WTC11 (cell line): ENCODE results near the gene PACS1. TPM values are rescaled to one million over a fixed set of nuclear protein-coding genes. Genes with fewer than 3 reads are reported as not detected.

Source experiments
- ATAC-seq: fragments of 200-7000 bp; cut with Tn5 transposase; 2 replicates; pipeline ENCODE4 v1.10.0; 2021; ENCODE audit warnings: mild to moderate bottlenecking, moderate library complexity
- CTCF ChIA-PET: fragments of 300-600 bp; sonication (Branson Sonifier 250); formaldehyde crosslinking; loops from one replicate; lab custom pipeline; 2021; ENCODE audit warnings: antibody characterized with exemption; lab: Charles Lee
- POLR2A ChIA-PET: fragments of 350-600 bp; sonication (Branson Sonifier 250); formaldehyde crosslinking; loops from one replicate; lab custom pipeline; 2021; ENCODE audit warnings: antibody characterized with exemption; lab: Charles Lee
- DNase-seq: peaks from one replicate; pipeline ENCODE4 v3.0.0; 2021; ENCODE audit warnings: low spot score
- H3K27ac Mint-ChIP-seq: 2 replicates; pipeline ENCODE4 v1.8.0; 2021; ENCODE audit warnings: mixed read lengths
- H3K27me3 Mint-ChIP-seq: 2 replicates; pipeline ENCODE4 v1.8.0; 2021; ENCODE audit warnings: low read depth, mild to moderate bottlenecking, moderate library complexity, mixed read lengths
- H3K36me3 Mint-ChIP-seq: 2 replicates; pipeline ENCODE4 v1.8.0; 2021; ENCODE audit warnings: mixed read lengths
- H3K4me1 Mint-ChIP-seq: 2 replicates; pipeline ENCODE4 v1.8.0; 2022; ENCODE audit warnings: mixed read lengths
- H3K4me3 Mint-ChIP-seq: 2 replicates; pipeline ENCODE4 v1.8.0; 2021; ENCODE audit warnings: mild to moderate bottlenecking, moderate library complexity, mixed read lengths
- H3K9me3 Mint-ChIP-seq: 2 replicates; pipeline ENCODE4 v1.8.0; 2021; ENCODE audit warnings: mixed read lengths
- CBFB ChIP-seq: sonication (generic); formaldehyde crosslinking; IDR thresholded peaks from 2 replicates; pipeline ENCODE4 v1.8.1; 2022; ENCODE audit warnings: mild to moderate bottlenecking, low read depth, missing genetic modification reagents
- EMX1 ChIP-seq: fragments of 250-450 bp; sonication (Bioruptor Pico); IDR thresholded peaks from 2 replicates; pipeline ENCODE4 v1.8.0; 2021; ENCODE audit warnings: mild to moderate bottlenecking
- FOXK1 ChIP-seq: sonication (generic); formaldehyde crosslinking; IDR thresholded peaks from 2 replicates; pipeline ENCODE4 v1.8.0; 2022; ENCODE audit warnings: mild to moderate bottlenecking, moderate library complexity, missing genetic modification reagents
- GABPB1 ChIP-seq: sonication (generic); formaldehyde crosslinking; IDR thresholded peaks from 2 replicates; pipeline ENCODE4 v1.8.1; 2023; ENCODE audit warnings: mild to moderate bottlenecking, missing genetic modification reagents
- OVOL2 ChIP-seq: fragments of 250-450 bp; sonication (Bioruptor Pico); IDR thresholded peaks from 2 replicates; pipeline ENCODE4 v1.9.0; 2021; ENCODE audit warnings: mild to moderate bottlenecking, borderline replicate concordance
- PRRX2 ChIP-seq: fragments of 250-450 bp; sonication (Bioruptor Pico); IDR thresholded peaks from 2 replicates; pipeline ENCODE4 v1.8.0; 2021; ENCODE audit warnings: mild to moderate bottlenecking
- TEAD1 ChIP-seq: sonication (generic); formaldehyde crosslinking; IDR thresholded peaks from 2 replicates; pipeline ENCODE4 v1.8.0; 2022; ENCODE audit warnings: mild to moderate bottlenecking, missing genetic modification reagents
- ZNF263 ChIP-seq: sonication (generic); formaldehyde crosslinking; IDR thresholded peaks from 2 replicates; pipeline ENCODE4 v1.8.1; 2022; ENCODE audit warnings: low read depth, mild to moderate bottlenecking, moderate library complexity, missing genetic modification reagents
- ZNF416 ChIP-seq: fragments of 250-450 bp; sonication (Bioruptor Pico); IDR thresholded peaks from 2 replicates; pipeline ENCODE4 v1.9.0; 2021; ENCODE audit warnings: mild to moderate bottlenecking, inconsistent platforms
- total RNA-seq: library from RNA; stranded (reverse); gene quantifications from 3 replicates; pipeline ENCODE4 v1.2.3, GENCODE V29; 2021
- TF ChIP-seq, protein P1 (sequence below): fragments of 250-450 bp; sonication (Bioruptor Pico); IDR thresholded peaks from 2 replicates; pipeline ENCODE4 v1.9.0; 2021; ENCODE audit warnings: mild to moderate bottlenecking, borderline replicate concordance
- TF ChIP-seq, protein P2 (sequence below): fragments of 200-600 bp; IDR thresholded peaks from 2 replicates; pipeline ENCODE4 v1.8.0; 2022; ENCODE audit warnings: antibody characterized with exemption
- TF ChIP-seq, protein P3 (sequence below): fragments of 250-450 bp; sonication (Bioruptor Pico); IDR thresholded peaks from 2 replicates; pipeline ENCODE4 v1.9.0; 2021; ENCODE audit warnings: mild to moderate bottlenecking
- TF ChIP-seq, protein P4 (sequence below): sonication (generic); formaldehyde crosslinking; IDR thresholded peaks from 2 replicates; pipeline ENCODE4 v1.8.1; 2022; ENCODE audit warnings: low read depth, missing genetic modification reagents, borderline replicate concordance
- TF ChIP-seq, protein P5 (sequence below): fragments of 250-450 bp; sonication (Bioruptor Pico); IDR thresholded peaks from 2 replicates; pipeline ENCODE4 v1.9.0; 2021; ENCODE audit warnings: moderate library complexity, mild to moderate bottlenecking, inconsistent platforms, borderline replicate concordance
- TF ChIP-seq, protein P6 (sequence below): sonication (generic); formaldehyde crosslinking; IDR thresholded peaks from 2 replicates; pipeline ENCODE4 v1.8.0; 2022; ENCODE audit warnings: missing genetic modification reagents

The PACS1 gene
- total RNA-seq, 1 experiment from 2014 or later = 34.8 TPM

DNA sequence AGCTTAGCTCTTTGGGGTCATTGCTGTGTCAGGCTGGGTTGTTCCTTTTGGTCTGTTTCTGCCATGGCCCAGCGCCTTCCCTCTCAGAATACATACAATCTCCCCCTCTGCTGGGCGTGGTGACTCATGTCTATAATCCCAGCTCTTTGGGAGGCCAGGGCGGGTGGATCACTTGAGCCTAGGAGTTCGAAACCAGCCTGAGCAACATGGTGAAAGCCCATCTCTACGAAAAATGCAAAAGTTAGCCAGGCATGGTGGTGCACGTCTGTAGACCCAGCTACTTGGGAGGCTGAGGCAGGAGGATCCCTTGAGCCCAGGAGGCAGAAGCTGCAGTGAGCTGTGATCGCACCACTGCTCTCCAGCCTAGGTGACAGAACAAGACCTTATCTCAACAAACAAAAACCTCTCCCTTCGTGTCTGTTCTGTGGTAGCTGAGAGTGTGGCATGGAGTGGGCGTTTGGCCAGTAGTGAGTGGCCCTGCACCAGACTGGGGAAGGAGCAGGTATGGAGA, 151.7 kb downstream of the PACS1 start:
- Mint-ChIP-seq H3K4me1 (peaks cover 8% of the 10 kb centered on the region), H3K27me3 (no peaks in the 10 kb centered on the region), H3K9me3 (no peaks in the 10 kb centered on the region), H3K4me3 (no peak overlapping the region), H3K27ac (peak overlapping the region; percentile 58), H3K36me3 (peaks cover 1% of the 10 kb centered on the region; the same call in 1 of the 2 replicates)
- ATAC-seq (no peak), DNase-seq (no peak)
- ChIA-PET POLR2A (interaction anchor here (0.6 to 0.9 kb wide), 2 partner anchors 8 to 169 kb away, joined by 3 to 4 read pairs; partner anchors contain the start of gene SF3B2), CTCF (interaction anchor here (0.6 to 3.0 kb wide), 38 partner anchors 8 to 276 kb away, joined by 3 to 36 read pairs (median 5); partner anchors contain the start of genes CD248, RAB1B, RIN1 and SF3B2)
- TF ChIP-seq EMX1 (CRISPR knock-in tag) = no peak
- TF ChIP-seq FOXK1 (CRISPR knock-in tag) = no peak
- TF ChIP-seq PRRX2 (CRISPR knock-in tag) = no peak
- no peak for TF ChIP-seq CBFB (CRISPR knock-in tag)
- TF ChIP-seq, protein P1, sequence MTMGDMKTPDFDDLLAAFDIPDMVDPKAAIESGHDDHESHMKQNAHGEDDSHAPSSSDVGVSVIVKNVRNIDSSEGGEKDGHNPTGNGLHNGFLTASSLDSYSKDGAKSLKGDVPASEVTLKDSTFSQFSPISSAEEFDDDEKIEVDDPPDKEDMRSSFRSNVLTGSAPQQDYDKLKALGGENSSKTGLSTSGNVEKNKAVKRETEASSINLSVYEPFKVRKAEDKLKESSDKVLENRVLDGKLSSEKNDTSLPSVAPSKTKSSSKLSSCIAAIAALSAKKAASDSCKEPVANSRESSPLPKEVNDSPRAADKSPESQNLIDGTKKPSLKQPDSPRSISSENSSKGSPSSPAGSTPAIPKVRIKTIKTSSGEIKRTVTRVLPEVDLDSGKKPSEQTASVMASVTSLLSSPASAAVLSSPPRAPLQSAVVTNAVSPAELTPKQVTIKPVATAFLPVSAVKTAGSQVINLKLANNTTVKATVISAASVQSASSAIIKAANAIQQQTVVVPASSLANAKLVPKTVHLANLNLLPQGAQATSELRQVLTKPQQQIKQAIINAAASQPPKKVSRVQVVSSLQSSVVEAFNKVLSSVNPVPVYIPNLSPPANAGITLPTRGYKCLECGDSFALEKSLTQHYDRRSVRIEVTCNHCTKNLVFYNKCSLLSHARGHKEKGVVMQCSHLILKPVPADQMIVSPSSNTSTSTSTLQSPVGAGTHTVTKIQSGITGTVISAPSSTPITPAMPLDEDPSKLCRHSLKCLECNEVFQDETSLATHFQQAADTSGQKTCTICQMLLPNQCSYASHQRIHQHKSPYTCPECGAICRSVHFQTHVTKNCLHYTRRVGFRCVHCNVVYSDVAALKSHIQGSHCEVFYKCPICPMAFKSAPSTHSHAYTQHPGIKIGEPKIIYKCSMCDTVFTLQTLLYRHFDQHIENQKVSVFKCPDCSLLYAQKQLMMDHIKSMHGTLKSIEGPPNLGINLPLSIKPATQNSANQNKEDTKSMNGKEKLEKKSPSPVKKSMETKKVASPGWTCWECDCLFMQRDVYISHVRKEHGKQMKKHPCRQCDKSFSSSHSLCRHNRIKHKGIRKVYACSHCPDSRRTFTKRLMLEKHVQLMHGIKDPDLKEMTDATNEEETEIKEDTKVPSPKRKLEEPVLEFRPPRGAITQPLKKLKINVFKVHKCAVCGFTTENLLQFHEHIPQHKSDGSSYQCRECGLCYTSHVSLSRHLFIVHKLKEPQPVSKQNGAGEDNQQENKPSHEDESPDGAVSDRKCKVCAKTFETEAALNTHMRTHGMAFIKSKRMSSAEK (CRISPR knock-in tag) = no peak
- no peak for TF ChIP-seq GABPB1 (CRISPR knock-in tag)
- TF ChIP-seq, protein P2, sequence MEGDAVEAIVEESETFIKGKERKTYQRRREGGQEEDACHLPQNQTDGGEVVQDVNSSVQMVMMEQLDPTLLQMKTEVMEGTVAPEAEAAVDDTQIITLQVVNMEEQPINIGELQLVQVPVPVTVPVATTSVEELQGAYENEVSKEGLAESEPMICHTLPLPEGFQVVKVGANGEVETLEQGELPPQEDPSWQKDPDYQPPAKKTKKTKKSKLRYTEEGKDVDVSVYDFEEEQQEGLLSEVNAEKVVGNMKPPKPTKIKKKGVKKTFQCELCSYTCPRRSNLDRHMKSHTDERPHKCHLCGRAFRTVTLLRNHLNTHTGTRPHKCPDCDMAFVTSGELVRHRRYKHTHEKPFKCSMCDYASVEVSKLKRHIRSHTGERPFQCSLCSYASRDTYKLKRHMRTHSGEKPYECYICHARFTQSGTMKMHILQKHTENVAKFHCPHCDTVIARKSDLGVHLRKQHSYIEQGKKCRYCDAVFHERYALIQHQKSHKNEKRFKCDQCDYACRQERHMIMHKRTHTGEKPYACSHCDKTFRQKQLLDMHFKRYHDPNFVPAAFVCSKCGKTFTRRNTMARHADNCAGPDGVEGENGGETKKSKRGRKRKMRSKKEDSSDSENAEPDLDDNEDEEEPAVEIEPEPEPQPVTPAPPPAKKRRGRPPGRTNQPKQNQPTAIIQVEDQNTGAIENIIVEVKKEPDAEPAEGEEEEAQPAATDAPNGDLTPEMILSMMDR = no peak
- TF ChIP-seq TEAD1 = no peak
- TF ChIP-seq, protein P3, sequence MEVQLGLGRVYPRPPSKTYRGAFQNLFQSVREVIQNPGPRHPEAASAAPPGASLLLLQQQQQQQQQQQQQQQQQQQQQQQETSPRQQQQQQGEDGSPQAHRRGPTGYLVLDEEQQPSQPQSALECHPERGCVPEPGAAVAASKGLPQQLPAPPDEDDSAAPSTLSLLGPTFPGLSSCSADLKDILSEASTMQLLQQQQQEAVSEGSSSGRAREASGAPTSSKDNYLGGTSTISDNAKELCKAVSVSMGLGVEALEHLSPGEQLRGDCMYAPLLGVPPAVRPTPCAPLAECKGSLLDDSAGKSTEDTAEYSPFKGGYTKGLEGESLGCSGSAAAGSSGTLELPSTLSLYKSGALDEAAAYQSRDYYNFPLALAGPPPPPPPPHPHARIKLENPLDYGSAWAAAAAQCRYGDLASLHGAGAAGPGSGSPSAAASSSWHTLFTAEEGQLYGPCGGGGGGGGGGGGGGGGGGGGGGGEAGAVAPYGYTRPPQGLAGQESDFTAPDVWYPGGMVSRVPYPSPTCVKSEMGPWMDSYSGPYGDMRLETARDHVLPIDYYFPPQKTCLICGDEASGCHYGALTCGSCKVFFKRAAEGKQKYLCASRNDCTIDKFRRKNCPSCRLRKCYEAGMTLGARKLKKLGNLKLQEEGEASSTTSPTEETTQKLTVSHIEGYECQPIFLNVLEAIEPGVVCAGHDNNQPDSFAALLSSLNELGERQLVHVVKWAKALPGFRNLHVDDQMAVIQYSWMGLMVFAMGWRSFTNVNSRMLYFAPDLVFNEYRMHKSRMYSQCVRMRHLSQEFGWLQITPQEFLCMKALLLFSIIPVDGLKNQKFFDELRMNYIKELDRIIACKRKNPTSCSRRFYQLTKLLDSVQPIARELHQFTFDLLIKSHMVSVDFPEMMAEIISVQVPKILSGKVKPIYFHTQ (CRISPR knock-in tag) = no peak
- TF ChIP-seq, protein P4, sequence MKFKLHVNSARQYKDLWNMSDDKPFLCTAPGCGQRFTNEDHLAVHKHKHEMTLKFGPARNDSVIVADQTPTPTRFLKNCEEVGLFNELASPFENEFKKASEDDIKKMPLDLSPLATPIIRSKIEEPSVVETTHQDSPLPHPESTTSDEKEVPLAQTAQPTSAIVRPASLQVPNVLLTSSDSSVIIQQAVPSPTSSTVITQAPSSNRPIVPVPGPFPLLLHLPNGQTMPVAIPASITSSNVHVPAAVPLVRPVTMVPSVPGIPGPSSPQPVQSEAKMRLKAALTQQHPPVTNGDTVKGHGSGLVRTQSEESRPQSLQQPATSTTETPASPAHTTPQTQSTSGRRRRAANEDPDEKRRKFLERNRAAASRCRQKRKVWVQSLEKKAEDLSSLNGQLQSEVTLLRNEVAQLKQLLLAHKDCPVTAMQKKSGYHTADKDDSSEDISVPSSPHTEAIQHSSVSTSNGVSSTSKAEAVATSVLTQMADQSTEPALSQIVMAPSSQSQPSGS = no peak
- TF ChIP-seq, protein P5, sequence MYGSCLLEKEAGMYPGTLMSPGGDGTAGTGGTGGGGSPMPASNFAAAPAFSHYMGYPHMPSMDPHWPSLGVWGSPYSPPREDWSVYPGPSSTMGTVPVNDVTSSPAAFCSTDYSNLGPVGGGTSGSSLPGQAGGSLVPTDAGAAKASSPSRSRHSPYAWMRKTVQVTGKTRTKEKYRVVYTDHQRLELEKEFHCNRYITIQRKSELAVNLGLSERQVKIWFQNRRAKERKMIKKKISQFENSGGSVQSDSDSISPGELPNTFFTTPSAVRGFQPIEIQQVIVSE (CRISPR knock-in tag) = no peak
- TF ChIP-seq ZNF263 (CRISPR knock-in tag) = no peak
- TF ChIP-seq, protein P6, sequence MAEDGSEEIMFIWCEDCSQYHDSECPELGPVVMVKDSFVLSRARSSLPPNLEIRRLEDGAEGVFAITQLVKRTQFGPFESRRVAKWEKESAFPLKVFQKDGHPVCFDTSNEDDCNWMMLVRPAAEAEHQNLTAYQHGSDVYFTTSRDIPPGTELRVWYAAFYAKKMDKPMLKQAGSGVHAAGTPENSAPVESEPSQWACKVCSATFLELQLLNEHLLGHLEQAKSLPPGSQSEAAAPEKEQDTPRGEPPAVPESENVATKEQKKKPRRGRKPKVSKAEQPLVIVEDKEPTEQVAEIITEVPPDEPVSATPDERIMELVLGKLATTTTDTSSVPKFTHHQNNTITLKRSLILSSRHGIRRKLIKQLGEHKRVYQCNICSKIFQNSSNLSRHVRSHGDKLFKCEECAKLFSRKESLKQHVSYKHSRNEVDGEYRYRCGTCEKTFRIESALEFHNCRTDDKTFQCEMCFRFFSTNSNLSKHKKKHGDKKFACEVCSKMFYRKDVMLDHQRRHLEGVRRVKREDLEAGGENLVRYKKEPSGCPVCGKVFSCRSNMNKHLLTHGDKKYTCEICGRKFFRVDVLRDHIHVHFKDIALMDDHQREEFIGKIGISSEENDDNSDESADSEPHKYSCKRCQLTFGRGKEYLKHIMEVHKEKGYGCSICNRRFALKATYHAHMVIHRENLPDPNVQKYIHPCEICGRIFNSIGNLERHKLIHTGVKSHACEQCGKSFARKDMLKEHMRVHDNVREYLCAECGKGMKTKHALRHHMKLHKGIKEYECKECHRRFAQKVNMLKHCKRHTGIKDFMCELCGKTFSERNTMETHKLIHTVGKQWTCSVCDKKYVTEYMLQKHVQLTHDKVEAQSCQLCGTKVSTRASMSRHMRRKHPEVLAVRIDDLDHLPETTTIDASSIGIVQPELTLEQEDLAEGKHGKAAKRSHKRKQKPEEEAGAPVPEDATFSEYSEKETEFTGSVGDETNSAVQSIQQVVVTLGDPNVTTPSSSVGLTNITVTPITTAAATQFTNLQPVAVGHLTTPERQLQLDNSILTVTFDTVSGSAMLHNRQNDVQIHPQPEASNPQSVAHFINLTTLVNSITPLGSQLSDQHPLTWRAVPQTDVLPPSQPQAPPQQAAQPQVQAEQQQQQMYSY (CRISPR knock-in tag) = no peak
- TF ChIP-seq ZNF416 (CRISPR knock-in tag) = no peak
- TF ChIP-seq OVOL2 (CRISPR knock-in tag) = no peak
